ENCODE results near the gene CHD5. TPM values are rescaled to one million over a fixed set of nuclear protein-coding genes. Genes with fewer than 3 reads are reported as not detected.

Gene CHD5
- polyA plus RNA-seq, 1 donor, result 2.6 TPM

- H3K36me3 ChIP-seq (ENCODE audit: control insufficient read depth, insufficient read depth, low read length), result no peaks in the 10 kb centered on the region
- no peak overlapping the region for H3K4me3 ChIP-seq (ENCODE audit: low read length)
- no peak for DNase-seq
- no CpG with 5 or more reads among the region's 7 CpGs for WGBS (ENCODE audit: insufficient coverage, low lambda C conversion rate)
- H3K27me3 ChIP-seq (ENCODE audit: control insufficient read depth, insufficient read depth, low read length), result peaks cover 21% of the 10 kb centered on the region
- H3K27ac ChIP-seq (ENCODE audit: low read length), result no peak overlapping the region
- no peaks in the 10 kb centered on the region for H3K4me1 ChIP-seq (ENCODE audit: control insufficient read depth, insufficient read depth, low read length)
- no peaks in the 10 kb centered on the region for H3K9me3 ChIP-seq (ENCODE audit: control insufficient read depth, low read depth, low read length)
Measured at GRCh38 chr1:6165027-6165426, 15.1 kb downstream of the CHD5 start.

DNA sequence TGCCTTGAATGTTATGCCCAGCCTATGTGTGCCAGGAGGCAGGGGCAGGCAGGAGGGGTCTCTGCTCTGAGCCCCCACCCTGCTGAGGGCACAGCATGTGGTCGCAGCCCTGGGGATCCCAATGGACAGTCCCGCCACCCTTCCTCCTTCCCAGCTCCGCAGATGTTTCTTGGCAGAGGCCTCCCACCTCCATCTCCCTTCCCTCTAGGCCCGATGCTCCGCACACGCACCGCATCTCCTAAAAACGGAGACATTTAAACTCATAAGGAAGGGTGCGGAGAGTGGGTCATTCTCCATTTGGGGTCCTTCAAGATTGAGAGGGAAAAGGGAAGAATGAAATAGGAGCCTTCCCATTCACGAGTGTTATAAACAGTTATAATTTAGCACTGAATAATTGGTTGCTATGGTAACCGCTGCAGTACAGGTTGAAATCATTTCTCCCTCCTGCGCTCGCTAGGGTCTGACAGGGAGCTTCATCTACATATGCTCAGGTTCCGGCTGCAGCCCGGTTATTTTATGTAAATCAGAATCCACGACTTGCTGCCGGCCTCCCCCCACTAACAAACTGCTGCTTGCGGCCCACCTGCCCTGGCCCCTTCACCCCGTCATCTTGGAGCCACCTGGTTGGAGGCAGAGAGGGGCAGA, 16.0 kb downstream of the CHD5 start:
- no peak overlapping the region for H3K4me3 ChIP-seq (ENCODE audit: low read length)

DNA sequence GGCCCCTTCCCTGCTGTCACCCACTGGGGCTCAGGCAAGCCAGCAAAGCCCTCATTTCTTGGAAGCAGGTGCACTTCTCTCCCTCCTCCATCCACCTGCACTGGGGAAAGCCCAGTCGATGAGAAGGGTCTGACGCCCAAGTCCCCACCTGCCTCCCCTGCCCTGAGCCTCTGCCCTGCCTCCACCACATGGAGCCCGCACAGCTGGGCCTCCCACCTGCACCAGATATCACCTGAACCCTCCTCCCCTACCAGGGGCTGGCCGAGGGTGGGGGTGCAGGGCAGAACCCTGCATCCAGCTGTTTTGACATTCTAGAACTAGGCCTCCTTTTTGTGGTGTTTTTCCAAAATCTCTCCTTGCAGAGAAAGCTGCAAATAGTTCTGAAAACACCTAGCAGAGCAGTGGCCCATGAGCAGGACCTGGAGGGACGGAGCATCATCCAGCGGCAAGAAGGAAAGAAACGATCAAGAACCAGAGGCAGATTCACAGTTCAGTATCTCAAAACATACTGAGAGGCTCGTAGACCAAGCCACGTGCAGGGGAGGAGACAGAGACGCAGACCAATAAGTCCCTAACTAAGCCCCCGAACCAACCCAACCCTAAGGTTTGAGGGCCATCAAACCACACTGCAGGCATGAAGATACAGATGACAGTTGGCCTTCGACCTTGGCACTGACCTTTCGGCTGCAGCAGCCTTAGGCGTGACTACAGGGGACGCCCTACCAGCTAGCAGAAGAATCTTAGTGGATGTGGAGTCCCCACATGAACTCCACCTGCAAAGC, 16.7 kb downstream of the CHD5 start:
- no peak for DNase-seq
- WGBS (ENCODE audit: insufficient coverage, low lambda C conversion rate), result 100% methylated on average over 1 of the region's 15 CpGs
- Histone ChIP-seq H3K9me3 (ENCODE audit: control insufficient read depth, low read depth, low read length) (no peaks in the 10 kb centered on the region), H3K27me3 (ENCODE audit: control insufficient read depth, insufficient read depth, low read length) (peaks cover 16% of the 10 kb centered on the region), H3K4me3 (ENCODE audit: low read length) (no peak overlapping the region), H3K4me1 (ENCODE audit: control insufficient read depth, insufficient read depth, low read length) (no peaks in the 10 kb centered on the region), H3K36me3 (ENCODE audit: control insufficient read depth, insufficient read depth, low read length) (no peaks in the 10 kb centered on the region), H3K27ac (ENCODE audit: low read length) (no peak overlapping the region)

More for the DNA sequence above, 16.0 kb downstream of the CHD5 start:
- Histone ChIP-seq H3K27me3 (ENCODE audit: control insufficient read depth, insufficient read depth, low read length) (peaks cover 16% of the 10 kb centered on the region), H3K4me1 (ENCODE audit: control insufficient read depth, insufficient read depth, low read length) (no peaks in the 10 kb centered on the region), H3K36me3 (ENCODE audit: control insufficient read depth, insufficient read depth, low read length) (no peaks in the 10 kb centered on the region), H3K9me3 (ENCODE audit: control insufficient read depth, low read depth, low read length) (no peaks in the 10 kb centered on the region), H3K27ac (ENCODE audit: low read length) (no peak overlapping the region)
- no CpG with 5 or more reads among the region's 19 CpGs for WGBS (ENCODE audit: insufficient coverage, low lambda C conversion rate)
- DNase-seq, result no peak

DNA sequence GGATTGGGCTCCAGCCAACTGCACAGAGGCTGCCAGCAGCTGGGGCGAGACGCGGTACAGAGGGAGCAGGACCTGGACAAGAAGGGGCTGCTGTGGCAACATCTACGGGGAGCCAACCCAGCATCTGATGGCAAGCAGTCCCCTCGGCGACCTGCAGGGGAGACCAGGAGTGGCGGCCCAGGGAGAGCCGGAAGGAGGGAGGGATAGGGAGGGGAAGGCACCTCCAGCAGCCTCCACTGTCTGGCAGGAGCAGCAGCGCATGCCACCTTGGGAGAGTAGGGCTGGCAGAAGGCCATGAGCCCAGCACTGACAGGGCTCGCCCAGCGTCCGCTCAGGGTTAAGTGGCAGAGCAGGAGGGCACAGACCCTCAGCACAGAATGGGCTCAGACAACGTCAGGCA, 17.3 kb downstream of the CHD5 start:
- WGBS (ENCODE audit: insufficient coverage, low lambda C conversion rate), result no CpG with 5 or more reads among the region's 13 CpGs
- no peaks in the 10 kb centered on the region for H3K4me1 ChIP-seq (ENCODE audit: control insufficient read depth, insufficient read depth, low read length)
- H3K27me3 ChIP-seq (ENCODE audit: control insufficient read depth, insufficient read depth, low read length), result peaks cover 16% of the 10 kb centered on the region
- no peak overlapping the region for H3K4me3 ChIP-seq (ENCODE audit: low read length)
- no peak overlapping the region for H3K27ac ChIP-seq (ENCODE audit: low read length)
- H3K36me3 ChIP-seq (ENCODE audit: control insufficient read depth, insufficient read depth, low read length), result no peaks in the 10 kb centered on the region
- no peaks in the 10 kb centered on the region for H3K9me3 ChIP-seq (ENCODE audit: control insufficient read depth, low read depth, low read length)
- no peak for DNase-seq

DNA sequence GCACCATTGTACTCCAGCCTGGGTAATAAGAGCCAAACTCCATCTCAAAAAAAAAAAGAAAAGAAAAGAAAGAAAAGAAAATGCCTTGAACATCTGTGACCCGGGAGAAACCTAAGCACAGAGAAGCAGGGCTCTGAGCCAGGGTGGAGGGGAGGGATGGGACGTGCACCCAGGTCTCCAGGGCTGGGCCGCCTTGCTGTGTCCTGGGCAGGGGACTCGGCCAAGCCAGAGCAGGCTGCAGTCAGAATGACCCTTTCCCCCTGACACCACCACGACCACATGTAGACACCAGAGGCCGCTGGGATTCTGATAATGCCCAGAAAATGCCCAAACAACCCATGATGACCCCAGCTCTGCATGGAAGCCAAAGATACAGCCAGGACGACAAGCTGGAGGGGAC, 17.8 kb downstream of the CHD5 start:
- Histone ChIP-seq H3K27me3 (ENCODE audit: control insufficient read depth, insufficient read depth, low read length) (peaks cover 16% of the 10 kb centered on the region), H3K9me3 (ENCODE audit: control insufficient read depth, low read depth, low read length) (no peaks in the 10 kb centered on the region), H3K27ac (ENCODE audit: low read length) (no peak overlapping the region), H3K4me3 (ENCODE audit: low read length) (no peak overlapping the region), H3K4me1 (ENCODE audit: control insufficient read depth, insufficient read depth, low read length) (peaks cover 2% of the 10 kb centered on the region), H3K36me3 (ENCODE audit: control insufficient read depth, insufficient read depth, low read length) (no peaks in the 10 kb centered on the region)
- no peak for DNase-seq
- WGBS (ENCODE audit: insufficient coverage, low lambda C conversion rate), result no CpG with 5 or more reads among the region's 7 CpGs

DNA sequence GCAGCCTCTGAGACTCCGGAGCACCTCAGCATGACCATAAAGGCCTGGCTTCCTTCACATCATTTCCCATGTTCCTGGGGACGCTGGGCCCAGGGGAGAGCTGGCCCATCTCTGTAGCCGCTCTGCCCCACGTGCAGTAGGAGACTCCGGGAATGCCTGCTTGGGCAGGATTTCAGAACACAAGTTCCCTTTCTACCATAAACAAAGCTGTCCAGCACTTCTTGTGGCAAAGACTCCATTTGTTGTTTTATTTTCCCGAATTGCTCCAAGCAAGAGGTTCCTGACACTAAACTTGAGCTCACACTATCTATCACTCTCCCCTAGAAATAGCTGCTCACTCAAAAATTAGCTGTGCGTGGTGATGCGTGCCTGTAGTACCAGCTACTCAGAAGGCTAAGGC, 21.9 kb downstream of the CHD5 start:
- H3K4me1 ChIP-seq (ENCODE audit: control insufficient read depth, insufficient read depth, low read length), result peaks cover 3% of the 10 kb centered on the region
- no peak overlapping the region for H3K27ac ChIP-seq (ENCODE audit: low read length)
- no peaks in the 10 kb centered on the region for H3K9me3 ChIP-seq (ENCODE audit: control insufficient read depth, low read depth, low read length)
- H3K36me3 ChIP-seq (ENCODE audit: control insufficient read depth, insufficient read depth, low read length), result no peaks in the 10 kb centered on the region
- H3K27me3 ChIP-seq (ENCODE audit: control insufficient read depth, insufficient read depth, low read length), result peaks cover 11% of the 10 kb centered on the region
- WGBS (ENCODE audit: insufficient coverage, low lambda C conversion rate), result no CpG with 5 or more reads among the region's 8 CpGs
- no peak overlapping the region for H3K4me3 ChIP-seq (ENCODE audit: low read length)
- DNase-seq, result no peak

- DNase-seq, result no peak
- peaks cover 3% of the 10 kb centered on the region for H3K4me1 ChIP-seq (ENCODE audit: control insufficient read depth, insufficient read depth, low read length)
- no peaks in the 10 kb centered on the region for H3K9me3 ChIP-seq (ENCODE audit: control insufficient read depth, low read depth, low read length)
- no peaks in the 10 kb centered on the region for H3K36me3 ChIP-seq (ENCODE audit: control insufficient read depth, insufficient read depth, low read length)
- WGBS (ENCODE audit: insufficient coverage, low lambda C conversion rate), result no CpG with 5 or more reads among the region's 15 CpGs
- no peak overlapping the region for H3K4me3 ChIP-seq (ENCODE audit: low read length)
- peaks cover 9% of the 10 kb centered on the region for H3K27me3 ChIP-seq (ENCODE audit: control insufficient read depth, insufficient read depth, low read length)
- no peak overlapping the region for H3K27ac ChIP-seq (ENCODE audit: low read length)
Measured at GRCh38 chr1:6157528-6158174, 22.5 kb downstream of the CHD5 start.

GRCh38 chr1:6157132-6157527, 23.0 kb downstream of the CHD5 start:
- no peak for DNase-seq
- Histone ChIP-seq H3K9me3 (ENCODE audit: control insufficient read depth, low read depth, low read length) (no peaks in the 10 kb centered on the region), H3K27ac (ENCODE audit: low read length) (no peak overlapping the region), H3K4me1 (ENCODE audit: control insufficient read depth, insufficient read depth, low read length) (peaks cover 3% of the 10 kb centered on the region), H3K4me3 (ENCODE audit: low read length) (no peak overlapping the region), H3K36me3 (ENCODE audit: control insufficient read depth, insufficient read depth, low read length) (no peaks in the 10 kb centered on the region), H3K27me3 (ENCODE audit: control insufficient read depth, insufficient read depth, low read length) (peaks cover 9% of the 10 kb centered on the region)
- WGBS (ENCODE audit: insufficient coverage, low lambda C conversion rate), result no CpG with 5 or more reads among the region's 2 CpGs

- Histone ChIP-seq H3K4me1 (ENCODE audit: control insufficient read depth, insufficient read depth, low read length) (peaks cover 3% of the 10 kb centered on the region), H3K36me3 (ENCODE audit: control insufficient read depth, insufficient read depth, low read length) (no peaks in the 10 kb centered on the region), H3K27me3 (ENCODE audit: control insufficient read depth, insufficient read depth, low read length) (no peaks in the 10 kb centered on the region), H3K9me3 (ENCODE audit: control insufficient read depth, low read depth, low read length) (peaks cover 6% of the 10 kb centered on the region), H3K27ac (ENCODE audit: low read length) (no peak overlapping the region), H3K4me3 (ENCODE audit: low read length) (no peak overlapping the region)
- no peak for DNase-seq
- no CpG with 5 or more reads among the region's 26 CpGs for WGBS (ENCODE audit: insufficient coverage, low lambda C conversion rate)
Measured at GRCh38 chr1:6154525-6155319, 25.4 kb downstream of the CHD5 start.

DNA sequence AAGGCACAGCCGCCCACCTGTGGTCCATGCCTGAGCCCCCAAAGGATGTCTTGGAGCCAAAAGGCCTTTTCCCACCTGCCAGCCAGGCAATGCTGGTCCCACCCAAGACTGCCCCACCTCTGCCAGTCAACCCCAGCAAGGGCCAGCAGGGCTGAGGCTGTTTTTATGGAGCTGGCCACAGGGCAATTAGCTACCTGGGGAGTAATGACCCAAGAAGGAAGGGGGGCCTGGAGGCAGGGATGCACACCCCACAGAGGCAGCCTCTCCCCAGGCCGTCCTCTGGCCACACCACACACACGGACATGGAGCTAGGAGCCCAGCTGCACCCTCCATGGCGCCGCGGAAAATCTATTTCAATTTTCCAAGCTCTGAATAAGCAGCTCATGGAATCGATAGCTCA, 27.2 kb downstream of the CHD5 start:
- Histone ChIP-seq H3K9me3 (ENCODE audit: control insufficient read depth, low read depth, low read length) (peaks cover 7% of the 10 kb centered on the region), H3K27me3 (ENCODE audit: control insufficient read depth, insufficient read depth, low read length) (peaks cover 13% of the 10 kb centered on the region), H3K4me1 (ENCODE audit: control insufficient read depth, insufficient read depth, low read length) (peaks cover 5% of the 10 kb centered on the region), H3K36me3 (ENCODE audit: control insufficient read depth, insufficient read depth, low read length) (no peaks in the 10 kb centered on the region), H3K4me3 (ENCODE audit: low read length) (no peak overlapping the region), H3K27ac (ENCODE audit: low read length) (no peak overlapping the region)
- DNase-seq, result no peak
- no CpG with 5 or more reads among the region's 7 CpGs for WGBS (ENCODE audit: insufficient coverage, low lambda C conversion rate)

All from large intestine (tissue), 3 donors.